GM19463 (cell line): ENCODE data around the gene TRIM25.

Experiments
- ATAC-seq: cut with Tn5 transposase; IDR thresholded peaks from one replicate; pipeline ENCODE4 v1.9.1; 2021; ENCODE audit warnings: mild to moderate bottlenecking, moderate library complexity; ENCODE audit not compliant: unreplicated experiment

The TRIM25 gene

DNA sequence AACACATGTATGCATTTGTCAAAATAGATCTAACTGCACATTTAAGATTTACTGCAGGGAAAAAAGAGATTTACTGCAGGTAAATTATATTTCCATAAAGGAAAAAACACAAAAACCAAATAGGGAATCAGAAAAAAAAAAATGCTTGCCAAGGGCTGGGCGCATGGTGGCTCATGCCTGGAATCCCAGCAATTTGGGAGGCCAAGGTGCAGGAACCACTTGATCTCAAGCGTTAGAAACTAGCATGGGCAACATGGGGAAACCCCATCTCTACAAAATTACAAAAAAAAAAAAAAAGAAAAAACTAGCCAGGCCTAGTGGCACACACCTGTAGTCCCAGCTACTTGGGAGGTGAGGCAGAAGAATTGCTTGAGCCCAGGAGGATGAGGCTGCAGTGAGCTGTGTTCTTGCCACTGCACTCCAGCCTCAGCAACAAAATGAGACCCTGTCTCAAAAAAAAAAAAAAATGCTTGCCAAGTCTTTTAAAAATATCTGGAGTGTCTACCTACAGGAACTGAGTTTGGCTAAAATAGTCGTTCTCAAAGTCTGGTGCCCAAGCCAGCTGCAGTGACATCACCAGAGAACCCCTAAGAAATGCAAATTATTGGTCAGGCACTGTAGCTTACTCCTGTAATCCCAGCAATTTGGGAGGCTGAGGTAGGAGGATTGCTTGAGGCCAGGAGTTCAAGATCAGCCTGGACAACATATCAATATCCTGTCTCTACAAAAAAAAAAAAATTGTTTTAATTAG lies 17.5 kb downstream of the TRIM25 start:
- ATAC-seq: no peak

DNA sequence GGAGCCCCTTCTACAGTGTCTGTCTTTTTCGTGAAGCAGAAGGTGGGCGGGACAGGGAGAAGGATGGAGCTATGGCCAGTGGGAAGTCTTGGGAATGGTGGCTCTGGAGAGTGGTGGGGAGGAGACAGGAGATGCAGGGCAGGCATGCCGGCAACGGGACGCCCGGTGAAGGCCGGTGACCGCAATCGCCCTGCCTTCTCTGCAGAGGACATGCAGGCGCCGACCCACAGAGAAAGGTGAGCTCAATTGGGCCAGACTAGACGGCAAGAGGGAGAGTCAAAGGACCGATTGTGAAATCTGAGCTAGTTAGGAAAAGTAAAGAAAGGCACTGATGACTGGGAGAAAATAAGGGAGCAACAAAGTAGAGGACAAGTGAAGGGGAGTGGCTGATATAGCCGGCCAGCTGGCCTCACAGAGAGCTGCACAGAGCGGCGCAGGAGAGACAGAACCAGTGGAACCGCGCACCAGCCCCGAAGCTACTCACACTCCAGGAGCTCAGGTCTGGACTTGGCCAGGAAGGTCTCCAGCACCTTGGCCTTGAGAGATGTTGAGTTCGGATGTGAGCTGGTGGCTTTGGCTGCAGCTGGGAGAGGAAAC lies 18.9 kb downstream of the TRIM25 start:
- no peak for ATAC-seq

DNA sequence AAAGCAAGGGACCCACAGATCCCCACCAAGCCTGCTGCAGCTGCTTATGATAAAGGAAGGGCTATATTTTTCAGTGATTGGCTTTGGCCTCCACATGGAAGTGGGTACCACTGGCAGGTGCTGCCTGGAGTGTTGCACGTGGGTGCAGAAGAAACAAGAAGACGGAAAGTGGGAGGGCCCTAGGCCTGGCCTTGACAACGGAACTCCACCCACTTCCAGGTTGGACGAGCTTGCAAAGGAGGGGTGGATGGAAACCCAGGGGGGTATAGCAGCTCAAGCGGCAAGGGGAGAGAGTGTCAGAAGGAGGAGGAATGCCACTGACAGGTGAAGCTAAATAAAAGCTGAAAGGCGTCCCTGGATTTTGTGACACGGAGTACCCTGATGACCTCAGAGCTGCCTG lies 20.3 kb downstream of the TRIM25 start:
- no peak for ATAC-seq

DNA sequence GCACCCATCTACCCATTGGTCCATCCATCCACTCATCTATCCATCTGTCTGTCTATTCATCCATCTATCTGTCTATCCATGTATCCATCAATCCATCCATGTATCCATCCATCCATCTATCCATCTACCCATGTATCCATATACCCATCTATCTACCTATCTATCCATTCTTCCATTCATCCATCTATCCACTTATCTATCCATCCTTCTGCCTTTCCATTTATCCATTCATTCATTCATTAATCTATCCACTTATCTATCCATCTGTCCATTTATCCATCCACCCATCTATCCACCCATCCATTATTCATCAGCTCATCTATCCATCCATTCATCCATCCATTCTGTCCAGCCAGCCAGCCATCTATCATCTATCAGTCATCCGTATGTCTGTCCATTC lies 21.5 kb downstream of the TRIM25 start:
- ATAC-seq: no peak

DNA sequence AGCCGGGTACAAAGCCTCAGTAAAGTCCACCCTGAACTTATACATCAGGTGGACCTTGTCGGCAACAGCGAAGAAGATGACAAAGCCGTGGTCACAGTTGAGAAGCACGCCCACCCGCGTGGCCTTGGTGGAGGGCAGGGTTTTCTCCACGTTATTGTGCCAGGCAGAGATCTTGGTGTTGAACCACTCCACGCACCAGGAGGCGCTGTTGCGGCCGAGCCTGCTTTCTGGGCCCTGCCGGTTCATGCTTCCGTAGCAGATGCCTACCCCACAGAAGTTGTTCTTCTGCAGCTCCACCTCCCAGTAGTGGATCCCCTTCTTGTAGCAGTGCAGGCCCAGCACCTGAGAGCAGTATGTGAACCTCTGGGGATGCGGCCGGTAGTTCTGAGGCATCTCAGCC lies 22.1 kb downstream of the TRIM25 start:
- no peak for ATAC-seq

DNA sequence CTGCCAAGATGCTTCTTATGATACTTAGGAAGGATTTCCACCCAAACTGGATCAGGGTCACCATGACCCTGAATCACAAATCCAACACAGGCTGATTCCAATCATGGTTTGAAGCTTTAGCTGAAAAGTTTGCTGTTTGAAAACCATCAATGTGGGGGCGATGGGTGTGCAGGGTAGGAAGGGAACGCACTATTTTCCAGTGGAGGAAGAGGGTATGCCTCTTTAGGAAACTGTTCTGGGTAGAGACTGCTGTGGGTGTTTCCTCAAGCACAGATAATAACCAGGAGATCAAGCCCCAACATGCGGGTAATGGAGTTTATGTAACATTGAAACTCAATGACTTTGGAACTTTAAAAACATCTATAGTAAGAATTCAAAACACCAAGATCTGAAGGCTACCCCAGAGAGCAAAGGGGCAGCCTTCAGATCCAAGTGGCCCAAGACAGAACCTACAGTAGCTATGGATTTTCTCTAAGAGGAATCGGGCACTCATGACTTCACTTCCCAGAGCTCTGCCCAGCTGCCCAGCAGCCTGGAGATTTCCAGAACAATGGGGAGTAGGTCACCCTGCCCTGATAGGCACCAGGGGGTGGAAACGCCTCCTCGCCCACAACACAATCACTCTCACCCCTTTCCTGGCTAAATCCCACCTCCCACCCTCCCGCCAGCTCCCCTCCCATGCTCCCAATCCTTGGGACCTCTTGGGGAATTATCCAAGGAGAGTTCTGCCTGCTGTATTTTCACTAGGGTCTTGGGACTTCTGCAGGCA lies 22.8 kb downstream of the TRIM25 start:
- ATAC-seq: no peak

DNA sequence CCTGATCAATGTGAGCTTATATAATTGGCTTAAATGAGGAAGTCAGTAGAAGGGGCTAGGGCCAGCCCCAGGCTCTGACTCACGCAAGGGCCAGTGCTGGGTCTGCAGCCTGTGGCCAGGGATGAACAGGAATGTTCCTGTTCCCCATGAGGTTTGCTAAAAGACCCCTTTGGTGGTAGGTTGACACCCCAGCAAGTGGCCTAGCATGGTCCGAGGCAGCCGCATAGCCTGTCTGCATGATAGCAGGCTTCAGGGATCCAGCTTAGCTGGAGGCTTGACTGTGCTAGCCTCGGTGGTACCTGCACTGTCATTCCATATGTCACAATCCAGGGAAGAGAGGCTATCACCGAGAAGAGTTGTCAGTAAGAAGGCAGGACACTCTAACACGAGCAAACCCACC lies 23.5 kb downstream of the TRIM25 start:
- ATAC-seq: no peak

DNA sequence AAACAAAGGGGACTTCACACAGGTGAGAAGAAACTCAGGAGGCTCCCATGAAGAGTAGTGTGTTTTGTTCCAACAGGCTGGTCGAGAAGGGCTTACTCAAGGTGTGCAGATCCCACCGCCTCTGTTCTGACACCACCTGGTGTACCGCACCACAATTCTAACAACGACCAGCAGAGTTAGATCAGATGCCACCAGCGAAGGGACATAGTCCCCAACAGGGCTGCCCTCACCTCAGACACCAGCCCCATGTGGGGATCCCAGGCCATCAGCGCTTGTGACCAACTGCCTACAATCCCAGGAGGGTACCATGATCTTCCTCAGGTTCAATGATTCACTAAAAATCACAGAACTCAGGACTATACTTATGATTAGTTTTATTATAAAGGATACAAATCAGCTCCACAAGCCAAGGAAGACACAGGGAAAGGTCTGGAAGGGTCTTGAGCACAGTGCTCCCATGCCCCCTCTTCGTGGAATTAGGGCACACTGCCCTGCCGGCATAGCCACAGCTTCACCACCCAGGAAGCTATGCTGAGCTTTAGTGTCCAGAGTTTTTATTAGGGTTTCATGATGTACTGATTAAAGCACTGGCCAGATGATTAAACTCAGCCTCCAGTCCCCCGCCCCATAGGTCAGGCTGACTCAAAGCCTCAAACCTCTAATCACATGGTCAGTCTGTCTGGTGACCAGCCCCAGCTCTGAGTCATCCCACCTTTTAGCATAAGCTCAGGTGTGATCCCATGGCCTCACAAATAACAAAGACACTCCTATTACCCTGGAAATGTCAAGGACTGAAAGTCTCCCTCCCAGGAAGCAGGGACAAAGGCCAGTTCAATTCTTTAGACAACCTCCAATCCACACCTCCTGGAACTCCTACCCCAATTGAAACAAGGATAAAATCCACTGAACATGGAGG lies 26.0 kb downstream of the TRIM25 start:
- ATAC-seq: no peak

DNA sequence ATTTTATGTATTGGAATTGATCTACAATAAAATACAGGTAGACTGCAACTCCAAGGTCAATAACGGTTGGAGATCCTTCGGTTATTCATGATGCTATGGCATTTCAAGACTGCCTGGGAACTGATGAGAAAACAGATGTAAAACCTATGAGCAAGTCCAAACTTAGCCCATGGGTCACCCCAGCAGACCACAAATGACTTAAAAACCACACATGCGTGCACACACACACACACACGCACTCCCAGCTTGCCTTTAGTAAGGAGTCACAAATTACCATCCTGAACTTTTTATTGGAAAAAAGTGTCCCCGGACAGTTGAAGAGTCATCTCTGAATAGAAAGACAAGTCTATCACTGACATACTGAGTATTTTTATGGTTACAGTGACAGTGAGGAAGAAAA lies 26.7 kb downstream of the TRIM25 start:
- ATAC-seq: no peak

DNA sequence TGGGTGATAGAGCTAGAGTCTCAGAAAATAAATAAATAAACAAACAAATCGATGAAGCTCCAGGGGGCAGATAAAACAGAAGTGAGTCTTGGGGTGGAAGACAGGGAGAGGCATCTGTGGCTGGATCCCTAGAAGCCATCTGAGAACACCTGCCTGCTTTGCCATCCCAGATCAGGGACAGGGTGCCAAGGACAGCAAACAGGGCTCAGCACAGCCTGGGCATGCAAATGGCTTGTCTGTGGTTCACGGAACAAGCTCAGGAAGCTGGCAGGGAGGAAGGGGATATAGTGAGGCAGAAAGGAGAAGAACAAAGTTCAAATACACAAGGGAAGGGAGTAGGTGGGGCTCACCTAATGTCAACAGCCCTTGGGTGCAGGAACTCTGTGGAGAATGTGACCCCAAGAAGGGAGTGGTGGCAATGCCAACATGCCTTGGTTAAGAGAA lies 27.5 kb downstream of the TRIM25 start:
- no peak for ATAC-seq

DNA sequence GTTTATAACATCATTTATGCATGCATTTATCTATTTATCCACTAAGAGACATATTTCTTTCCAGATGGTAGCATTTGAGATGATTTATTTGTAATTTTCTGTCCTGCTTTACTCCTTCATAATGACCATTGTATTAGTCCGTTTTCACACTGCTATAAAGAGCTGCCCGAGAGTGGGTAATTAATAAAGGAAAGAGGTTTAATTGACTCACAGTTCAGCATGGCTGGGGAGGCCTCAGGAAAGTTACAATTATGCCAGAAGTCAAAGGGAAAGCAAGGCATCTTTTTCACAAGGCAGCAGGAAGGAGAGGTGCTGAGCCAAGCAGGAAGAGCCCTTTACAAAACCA lies 28.6 kb downstream of the TRIM25 start:
- ATAC-seq: no peak

DNA sequence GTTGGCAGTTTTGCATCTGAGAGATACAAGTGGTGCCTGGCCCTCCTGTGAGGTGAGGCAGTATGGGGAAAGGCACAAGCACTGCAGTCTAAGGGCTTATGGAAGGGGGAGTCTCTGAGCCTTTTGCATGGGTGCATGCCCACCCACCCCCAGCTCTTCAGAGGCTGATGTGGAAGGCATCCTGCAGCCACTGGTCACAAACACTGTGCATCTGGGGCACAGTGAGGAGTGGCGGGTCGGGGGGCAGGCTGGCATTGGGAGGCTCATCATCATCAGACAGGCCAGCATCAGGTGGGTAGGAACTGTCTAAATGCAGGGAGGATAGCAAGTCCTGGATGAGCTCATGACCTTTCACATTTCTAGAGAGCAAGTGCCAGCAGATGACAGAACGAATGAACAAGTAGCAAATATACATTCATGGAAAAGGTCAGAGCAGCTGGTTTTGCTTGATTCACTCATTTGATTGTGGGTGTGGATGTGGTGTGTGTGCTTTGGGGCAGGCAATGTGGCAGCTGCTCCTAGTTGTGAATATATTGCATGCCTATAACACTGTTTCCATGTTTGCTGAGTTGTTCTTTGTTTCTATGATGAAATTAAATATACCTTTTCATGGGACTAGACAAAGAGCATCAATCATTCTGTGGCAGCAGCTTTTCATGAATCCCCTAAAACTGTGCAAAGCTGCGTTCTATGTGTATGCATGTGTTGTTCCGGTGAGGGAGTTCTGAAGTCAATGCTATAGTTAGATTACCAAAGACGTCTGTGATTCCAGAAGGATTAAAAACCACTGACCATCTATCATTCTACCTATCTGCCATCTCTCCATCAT lies 29.2 kb downstream of the TRIM25 start:
- ATAC-seq: no peak

DNA sequence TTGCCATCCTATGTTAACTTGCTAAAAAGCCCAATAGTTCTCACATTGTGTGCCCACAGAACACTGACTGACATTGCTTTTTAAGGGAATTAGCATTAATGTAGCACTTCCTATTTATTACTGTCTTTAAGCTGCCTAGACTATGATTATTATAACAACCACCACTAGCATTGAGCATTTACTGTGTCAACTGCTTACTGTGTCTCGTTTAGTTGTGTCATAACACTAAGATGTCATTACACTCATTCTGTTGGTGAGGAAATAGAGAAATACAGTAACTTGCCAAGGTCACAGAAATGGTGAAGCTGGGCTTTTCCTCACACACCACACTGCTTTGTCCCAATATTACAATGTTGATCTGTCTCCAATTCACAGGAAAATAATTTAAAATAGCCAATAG lies 30.2 kb downstream of the TRIM25 start:
- no peak for ATAC-seq

DNA sequence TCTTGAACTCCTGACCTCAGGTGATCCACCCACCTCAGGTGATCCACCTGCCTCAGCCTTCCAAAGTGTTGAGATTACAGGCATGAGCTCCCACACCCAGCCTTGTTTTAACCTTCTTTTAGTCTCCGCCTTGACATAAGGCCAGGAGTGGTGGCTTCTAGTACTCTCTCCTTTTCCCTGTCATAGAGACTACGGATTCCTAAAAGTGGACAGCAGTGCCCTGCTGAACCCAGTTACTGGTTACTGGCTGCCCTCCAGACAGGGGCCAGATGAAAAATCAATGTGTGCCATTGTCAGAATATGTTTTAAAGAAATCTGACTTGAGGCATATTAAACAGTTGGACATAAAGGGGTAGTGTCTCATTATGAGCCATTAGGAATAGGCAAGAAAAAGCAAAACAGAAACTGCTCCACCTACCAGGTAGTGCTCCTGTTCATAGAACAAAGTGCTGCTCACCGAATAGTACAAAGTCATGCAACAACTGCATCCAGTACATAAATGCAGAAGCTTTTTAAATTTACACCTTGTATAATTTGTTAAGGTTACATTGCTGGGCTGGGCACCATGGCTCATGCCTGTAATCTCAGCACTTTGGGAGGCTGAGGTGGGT lies 32.1 kb downstream of the TRIM25 start:
- no peak for ATAC-seq

DNA sequence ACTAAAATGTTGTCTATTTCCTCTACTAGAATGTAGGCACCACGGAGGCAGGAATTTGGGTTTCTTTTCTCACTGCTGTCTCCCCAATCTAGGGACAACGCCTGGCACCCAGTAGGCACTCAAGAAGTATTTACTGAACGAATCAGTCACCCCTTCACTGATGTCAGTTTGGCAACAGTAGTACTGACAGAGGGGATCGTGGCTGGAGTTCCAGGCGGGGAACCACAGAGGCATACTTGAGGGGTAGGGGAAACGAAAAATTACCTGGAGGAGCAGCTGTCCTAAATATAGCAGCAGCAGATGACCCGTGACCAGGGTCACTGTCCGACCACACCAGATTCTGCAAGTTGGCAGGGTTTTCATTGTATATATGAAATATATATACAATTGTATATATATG lies 33.3 kb downstream of the TRIM25 start:
- no peak for ATAC-seq

DNA sequence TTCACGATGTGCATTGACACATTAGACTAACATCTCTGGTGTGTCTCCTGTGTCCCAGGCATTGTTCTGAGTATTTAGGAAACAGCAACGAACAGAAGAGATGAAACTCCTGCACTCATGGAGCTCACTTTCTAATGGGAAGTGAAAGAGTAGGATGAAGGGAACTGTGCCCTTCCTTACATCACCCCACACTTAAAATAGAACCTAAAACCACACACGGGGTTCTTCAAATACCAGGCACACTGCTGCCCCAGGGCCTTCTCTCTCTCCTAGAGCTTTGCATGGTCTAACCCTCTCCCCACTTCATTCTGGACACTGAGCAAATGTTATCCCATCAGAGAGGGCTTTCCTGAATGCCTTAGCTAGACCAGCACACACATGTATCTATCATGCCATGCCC lies 33.7 kb downstream of the TRIM25 start:
- ATAC-seq: no peak

DNA sequence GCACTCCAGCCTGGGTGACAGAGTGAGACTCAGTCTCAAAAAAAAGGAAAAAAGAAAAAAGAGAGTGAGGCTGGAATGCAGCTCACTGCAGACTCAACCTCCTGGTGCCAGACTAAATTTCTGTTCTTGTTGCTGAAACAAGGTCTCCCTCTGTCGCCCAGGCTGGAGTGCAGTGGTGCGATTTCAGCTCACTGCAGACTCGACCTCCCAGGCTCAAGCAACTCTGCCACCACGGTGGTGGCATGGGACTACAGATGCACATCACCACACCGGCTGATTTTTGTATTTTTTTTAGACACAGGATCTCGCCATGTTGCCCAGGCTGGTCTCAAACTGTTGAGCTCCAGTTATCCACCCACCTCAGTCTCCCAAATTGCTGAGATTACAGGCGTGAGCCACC lies 34.6 kb downstream of the TRIM25 start:
- ATAC-seq: no peak

DNA sequence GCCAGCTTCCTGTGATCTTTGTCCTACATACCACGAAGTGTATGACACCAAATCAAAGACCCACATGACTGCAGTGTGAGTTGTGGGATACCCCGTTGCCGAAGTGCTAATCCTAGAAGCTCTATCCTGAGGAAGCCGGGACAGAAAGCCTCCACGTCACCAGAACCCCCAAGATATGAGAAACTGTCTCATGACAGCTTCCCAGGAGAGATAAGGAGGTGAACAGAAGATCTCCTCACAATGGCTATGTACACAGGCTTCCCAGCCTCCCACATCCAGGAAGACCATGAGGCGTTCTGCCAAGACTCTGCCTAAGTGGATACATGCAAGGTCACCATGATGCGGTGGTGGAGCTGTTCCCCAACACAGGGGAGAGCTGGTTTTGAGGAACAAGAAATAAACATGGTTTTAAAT lies 37.1 kb downstream of the TRIM25 start:
- no peak for ATAC-seq

DNA sequence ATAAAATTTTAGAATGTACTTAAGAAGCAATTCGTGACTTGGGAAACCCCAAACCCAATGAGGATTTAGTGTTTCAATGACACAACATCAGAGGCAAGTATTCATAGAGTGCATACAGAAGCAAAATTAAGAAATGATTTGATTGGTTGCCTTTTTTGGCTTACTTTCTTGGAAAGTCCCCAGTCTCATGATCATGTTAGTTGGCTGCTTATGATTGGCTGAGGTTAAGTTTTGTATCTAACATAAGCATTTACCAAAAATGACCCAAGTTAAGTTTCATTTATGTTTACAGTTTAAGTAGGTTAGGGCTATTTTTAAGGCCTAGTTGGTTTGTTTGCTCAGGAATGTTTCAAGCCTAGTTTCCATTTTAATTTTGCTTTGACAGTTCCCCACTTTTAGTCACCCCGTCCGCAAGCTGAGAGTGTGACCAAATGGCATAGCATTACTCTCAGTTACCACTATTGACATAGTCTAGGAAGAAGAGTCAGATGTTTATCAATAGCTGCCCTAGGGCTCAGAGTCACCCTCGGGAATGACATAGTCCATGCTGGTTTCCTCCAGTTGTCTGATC lies 43.7 kb downstream of the TRIM25 start:
- ATAC-seq: no peak

DNA sequence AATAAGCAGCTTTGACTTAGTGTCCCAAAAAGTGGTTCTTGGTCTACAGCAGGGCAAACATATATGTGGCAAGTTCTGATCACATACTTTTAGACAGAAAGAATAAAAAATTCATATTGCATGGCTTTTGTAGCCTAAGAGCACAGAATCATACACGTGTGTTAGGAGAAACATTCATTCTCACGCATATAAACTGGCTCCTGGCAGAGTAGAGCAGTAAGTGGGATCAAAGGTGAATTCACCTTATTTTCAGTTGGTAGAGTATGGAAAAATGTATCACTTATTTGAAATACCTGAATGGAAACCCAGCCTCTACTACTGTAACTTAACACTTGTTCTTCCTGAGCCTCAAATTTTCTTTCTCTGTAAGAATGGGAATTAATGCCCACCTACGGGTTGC lies 45.1 kb downstream of the TRIM25 start:
- ATAC-seq: no peak
